H9 (cell line): ENCODE measurements around the gene GEMIN2. TPM values are rescaled to one million over a fixed set of nuclear protein-coding genes. Genes with fewer than 3 reads are reported as not detected.

Experiments
- DNase-seq: peaks from one replicate; pipeline ENCODE4 v3.0.0-alpha.2; 2017
- H2AFZ ChIP-seq: one replicate; pipeline ENCODE4 v1.6.1; 2013; ENCODE audit warnings: mild to moderate bottlenecking, low read length, control low read depth, moderate library complexity
- H2AK5ac ChIP-seq: 2 replicates; pipeline ENCODE4 v1.6.1; 2013; ENCODE audit warnings: low read length, control low read depth, mixed read lengths; ENCODE audit not compliant: insufficient read length
- H2BK120ac ChIP-seq: one replicate; pipeline ENCODE4 v1.6.1; 2013; ENCODE audit warnings: low read depth, mild to moderate bottlenecking, low read length, control low read depth, inconsistent platforms; ENCODE audit not compliant: poor library complexity, severe bottlenecking
- H2BK12ac ChIP-seq: 2 replicates; pipeline ENCODE4 v1.6.1; 2013; ENCODE audit warnings: low read length, control low read depth, mixed read lengths, low read depth; ENCODE audit not compliant: insufficient read length
- H2BK15ac ChIP-seq: 2 replicates; pipeline ENCODE4 v1.6.1; 2013; ENCODE audit warnings: low read depth, low read length, control low read depth
- H2BK20ac ChIP-seq: one replicate; pipeline ENCODE4 v1.6.1; 2013; ENCODE audit warnings: low read depth, mild to moderate bottlenecking, low read length, control low read depth, inconsistent platforms; ENCODE audit not compliant: poor library complexity, severe bottlenecking
- H2BK5ac ChIP-seq: 2 replicates; pipeline ENCODE4 v1.6.1; 2013; ENCODE audit warnings: low read length, control low read depth, mixed read lengths; ENCODE audit not compliant: insufficient read length
- H3K14ac ChIP-seq: 2 replicates; pipeline ENCODE4 v1.6.1; 2013; ENCODE audit warnings: low read length, control low read depth; ENCODE audit not compliant: insufficient read depth
- H3K18ac ChIP-seq: 2 replicates; pipeline ENCODE4 v1.6.1; 2013; ENCODE audit warnings: low read depth, mild to moderate bottlenecking, mixed read lengths, low read length, control low read depth; ENCODE audit not compliant: insufficient read length
- H3K23ac ChIP-seq: 2 replicates; pipeline ENCODE4 v1.6.1; 2013; ENCODE audit warnings: low read length, control low read depth, mixed read lengths, low read depth; ENCODE audit not compliant: insufficient read length
- H3K23me2 ChIP-seq: 2 replicates; pipeline ENCODE4 v1.6.1; 2013; ENCODE audit warnings: low read depth, mild to moderate bottlenecking, mixed read lengths, low read length, control low read depth; ENCODE audit not compliant: insufficient read length, poor library complexity, severe bottlenecking
- H3K27ac ChIP-seq: 2 replicates; pipeline ENCODE4 v1.5.1; 2013; ENCODE audit warnings: low read length, control low read depth, mixed read lengths, low read depth; ENCODE audit not compliant: insufficient read length
- H3K27me3 ChIP-seq: 2 replicates; pipeline ENCODE4 v1.6.1; 2013; ENCODE audit warnings: low read length, control low read depth, inconsistent platforms; ENCODE audit not compliant: insufficient read depth
- H3K4ac ChIP-seq: 2 replicates; pipeline ENCODE4 v1.6.1; 2013; ENCODE audit warnings: low read depth, mild to moderate bottlenecking, control low read depth, inconsistent platforms, low read length, moderate library complexity
- H3K4me1 ChIP-seq: 2 replicates; pipeline ENCODE4 v1.6.1; 2013; ENCODE audit warnings: low read length, control low read depth, inconsistent platforms; ENCODE audit not compliant: insufficient read depth
- H3K4me2 ChIP-seq: 2 replicates; pipeline ENCODE4 v1.6.1; 2013; ENCODE audit warnings: low read length, control low read depth, mixed read lengths; ENCODE audit not compliant: insufficient read length, insufficient read depth
- H3K56ac ChIP-seq: 2 replicates; pipeline ENCODE4 v1.6.1; 2013; ENCODE audit warnings: low read depth, mild to moderate bottlenecking, mixed read lengths, low read length, control low read depth; ENCODE audit not compliant: insufficient read length
- H3K79me1 ChIP-seq: 2 replicates; pipeline ENCODE4 v1.6.1; 2013; ENCODE audit warnings: low read depth, mild to moderate bottlenecking, moderate library complexity, low read length, control low read depth, inconsistent platforms; ENCODE audit not compliant: insufficient read depth, poor library complexity, severe bottlenecking
- H3K79me2 ChIP-seq: 2 replicates; pipeline ENCODE4 v1.6.1; 2013; ENCODE audit warnings: low read length, control low read depth, inconsistent platforms; ENCODE audit not compliant: insufficient read depth
- H3K9ac ChIP-seq: 2 replicates; pipeline ENCODE4 v1.6.1; 2013; ENCODE audit warnings: low read length, control low read depth, mixed read lengths; ENCODE audit not compliant: insufficient read length; ENCODE audit errors: extremely low read depth
- H3K9me3 ChIP-seq: one replicate; pipeline ENCODE4 v1.6.1; 2013; ENCODE audit warnings: low read depth, low read length, inconsistent platforms; ENCODE audit not compliant: control insufficient read depth
- H3T11ph ChIP-seq: one replicate; pipeline ENCODE4 v1.6.1; 2013; ENCODE audit warnings: mild to moderate bottlenecking, low read length, control low read depth, inconsistent platforms
- H4K20me1 ChIP-seq: one replicate; pipeline ENCODE4 v1.6.1; 2013; ENCODE audit not compliant: control insufficient read depth, insufficient read length, insufficient read depth
- H4K5ac ChIP-seq: 2 replicates; pipeline ENCODE4 v1.6.1; 2013; ENCODE audit warnings: low read depth, mild to moderate bottlenecking, mixed read lengths, low read length, control low read depth; ENCODE audit not compliant: insufficient read length
- H4K8ac ChIP-seq: replicated peaks from 2 replicates; pipeline ENCODE4 v1.6.1; 2013; ENCODE audit warnings: low read length, control low read depth, mixed read lengths, low read depth; ENCODE audit not compliant: insufficient read length
- H4K91ac ChIP-seq: 2 replicates; pipeline ENCODE4 v1.6.1; 2013; ENCODE audit warnings: low read depth, mild to moderate bottlenecking, moderate library complexity, mixed read lengths, low read length, control low read depth; ENCODE audit not compliant: insufficient read length
- H3K27ac Mint-ChIP-seq, 3 experiments: 2 replicates in 2 of 3; 3 replicates in 1 of 3; pipeline ENCODE4 v1.8.0; 2020 to 2021; ENCODE audit warnings: mixed read lengths in 3 of 3, mild to moderate bottlenecking in 1 of 3, moderate library complexity in 1 of 3
- H3K27me3 Mint-ChIP-seq: 2 replicates; pipeline ENCODE4 v1.8.0; 2021; ENCODE audit warnings: low read depth, mild to moderate bottlenecking, moderate library complexity, mixed read lengths
- H3K36me3 Mint-ChIP-seq, 3 experiments: 2 replicates in 2 of 3; 3 replicates in 1 of 3; pipeline ENCODE4 v1.8.0; 2020 to 2021; ENCODE audit warnings: low read depth in 3 of 3, mixed read lengths in 3 of 3; ENCODE audit not compliant: insufficient read depth in 1 of 3
- H3K4me1 Mint-ChIP-seq, 2 experiments: 2 replicates each; pipeline ENCODE4 v1.8.0; 2020; ENCODE audit warnings: mixed read lengths in 2 of 2
- H3K4me3 Mint-ChIP-seq, 2 experiments: 2 replicates in 1 of 2; 3 replicates in 1 of 2; pipeline ENCODE4 v1.8.0; 2020 to 2021; ENCODE audit warnings: mild to moderate bottlenecking in 2 of 2, mixed read lengths in 2 of 2, moderate library complexity in 1 of 2
- H3K9me3 Mint-ChIP-seq, 2 experiments: 2 replicates in 1 of 2; 3 replicates in 1 of 2; pipeline ENCODE4 v1.8.0; 2020; ENCODE audit warnings: mild to moderate bottlenecking in 2 of 2, mixed read lengths in 2 of 2, moderate library complexity in 1 of 2
- WGBS: extraction: QIAGEN DNeasy Blood & Tissue Kit; methylation state at CpG from one replicate; pipeline ENCODE4 v1.1.7; 2013; ENCODE audit warnings: missing lambda C conversion rate, low lambda C conversion rate, mixed read lengths; ENCODE audit not compliant: insufficient read length; ENCODE audit errors: extremely low coverage; 5-methylcytosine and 5-hydroxymethylcytosine counted together
- total RNA-seq: library from RNA; stranded (reverse); gene quantifications from 2 replicates; pipeline ENCODE4 v1.2.1, GENCODE V29; 2021
- TF ChIP-seq, protein P1 (sequence below): fragments of 200-600 bp; sonication (generic); conservative IDR thresholded peaks from 3 replicates; pipeline ENCODE4 v1.8.0; 2021; ENCODE audit warnings: antibody characterized with exemption, mild to moderate bottlenecking

GEMIN2 gene
- total RNA-seq, 1 experiment from 2014 or later: 36.3 TPM

DNA sequence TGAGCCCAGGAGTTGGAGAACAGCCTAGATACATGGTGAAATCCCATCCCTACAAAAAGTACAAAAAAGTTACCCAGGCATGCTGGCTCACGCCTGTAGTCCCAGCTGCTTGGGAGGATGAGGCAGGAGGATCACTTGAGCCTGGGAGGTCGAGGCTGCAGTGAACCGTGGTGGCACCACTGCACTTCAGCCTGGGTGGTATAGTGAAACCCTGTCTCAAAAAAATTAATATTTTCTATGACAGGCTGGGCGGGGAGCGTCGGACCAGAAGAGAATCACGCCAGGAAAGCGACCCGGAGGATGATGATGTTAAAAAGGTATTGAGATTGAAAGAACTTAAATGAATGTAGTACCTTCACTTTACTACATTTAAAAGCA lies 63.0 kb downstream of the GEMIN2 start:
- peaks cover 0 to 3% of the 10 kb centered on the region in 2 experiments; a peak in 2 of 5 replicates for H3K9me3 Mint-ChIP-seq

More for the DNA sequence above, 63.0 kb downstream of the GEMIN2 start:
- Histone ChIP-seq H3K14ac (no peak overlapping the region), H3K79me1 (peaks cover 3% of the 10 kb centered on the region), H3K79me2 (peaks cover 10% of the 10 kb centered on the region; the same call in 1 of the 2 replicates), H3K23ac (no peak overlapping the region), H2AK5ac (no peak overlapping the region), H3T11ph (no peak overlapping the region), H3K27ac (no peak overlapping the region), H3K4me2 (no peak overlapping the region), H2BK120ac (no peak overlapping the region), H3K27me3 (no peaks in the 10 kb centered on the region), H2BK20ac (no peak overlapping the region), H2BK12ac (no peak overlapping the region), H2BK5ac (no peak overlapping the region), H3K9ac (peak overlapping the region; percentile 17), H2BK15ac (no peak overlapping the region), H4K20me1 (no peaks in the 10 kb centered on the region), H4K91ac (no peak overlapping the region), H4K8ac (no peak overlapping the region), H3K56ac (no peak overlapping the region), H3K9me3 (no peaks in the 10 kb centered on the region), H3K4ac (no peak overlapping the region), H4K5ac (no peak overlapping the region), H3K4me1 (no peaks in the 10 kb centered on the region), H3K18ac (no peak overlapping the region), H2AFZ (no peak overlapping the region), H3K23me2 (peaks cover 3% of the 10 kb centered on the region)
- no peak for DNase-seq
- H3K4me1 Mint-ChIP-seq: peaks cover 14 to 26% of the 10 kb centered on the region in 2 experiments
- peaks cover 0 to 42% (median 4%) of the 10 kb centered on the region in 3 experiments; a peak in 6 of 7 replicates for H3K36me3 Mint-ChIP-seq
- H3K27me3 Mint-ChIP-seq: no peaks in the 10 kb centered on the region
- WGBS: no CpG with 5 or more reads among the region's 9 CpGs
- TF ChIP-seq, protein P1, sequence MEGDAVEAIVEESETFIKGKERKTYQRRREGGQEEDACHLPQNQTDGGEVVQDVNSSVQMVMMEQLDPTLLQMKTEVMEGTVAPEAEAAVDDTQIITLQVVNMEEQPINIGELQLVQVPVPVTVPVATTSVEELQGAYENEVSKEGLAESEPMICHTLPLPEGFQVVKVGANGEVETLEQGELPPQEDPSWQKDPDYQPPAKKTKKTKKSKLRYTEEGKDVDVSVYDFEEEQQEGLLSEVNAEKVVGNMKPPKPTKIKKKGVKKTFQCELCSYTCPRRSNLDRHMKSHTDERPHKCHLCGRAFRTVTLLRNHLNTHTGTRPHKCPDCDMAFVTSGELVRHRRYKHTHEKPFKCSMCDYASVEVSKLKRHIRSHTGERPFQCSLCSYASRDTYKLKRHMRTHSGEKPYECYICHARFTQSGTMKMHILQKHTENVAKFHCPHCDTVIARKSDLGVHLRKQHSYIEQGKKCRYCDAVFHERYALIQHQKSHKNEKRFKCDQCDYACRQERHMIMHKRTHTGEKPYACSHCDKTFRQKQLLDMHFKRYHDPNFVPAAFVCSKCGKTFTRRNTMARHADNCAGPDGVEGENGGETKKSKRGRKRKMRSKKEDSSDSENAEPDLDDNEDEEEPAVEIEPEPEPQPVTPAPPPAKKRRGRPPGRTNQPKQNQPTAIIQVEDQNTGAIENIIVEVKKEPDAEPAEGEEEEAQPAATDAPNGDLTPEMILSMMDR: no peak
- peak overlapping the region; percentile 42 to 91 (median 85); a peak in 6 of 7 replicates for H3K27ac Mint-ChIP-seq
- peak overlapping the region; percentile 73 to 98 for H3K4me3 Mint-ChIP-seq
